Measurements from ENCODE around the gene PSME1. TPM values are rescaled to one million over a fixed set of nuclear protein-coding genes. Genes with fewer than 3 reads are reported as not detected.

PSME1 gene
- total RNA-seq, 1 experiment from 2014 or later = 76.8 TPM

DNA sequence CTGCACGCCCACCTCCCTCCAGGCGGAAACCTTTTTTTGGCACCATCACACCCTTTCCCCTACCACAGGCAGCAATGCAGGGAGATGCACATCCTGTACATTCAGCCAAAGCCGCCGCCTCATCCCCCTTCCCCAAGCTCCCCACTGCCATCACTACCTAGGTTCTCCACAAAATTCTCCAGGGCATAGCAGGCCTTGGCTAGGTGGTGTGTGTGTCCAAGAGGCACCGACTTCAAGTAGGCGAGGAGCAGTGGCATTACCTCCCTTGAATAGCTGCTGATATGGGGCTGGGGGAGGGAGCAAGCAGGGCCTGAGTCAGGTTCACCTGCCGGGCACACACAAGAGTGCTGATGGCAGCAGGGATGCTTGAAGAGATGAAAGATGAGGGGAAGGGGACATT is 49.0 kb downstream of the PSME1 start:
- Mint-ChIP-seq H3K9me3 (no peaks in the 10 kb centered on the region), H3K36me3 (peaks cover 37% of the 10 kb centered on the region), H3K4me1 (peaks cover 16% of the 10 kb centered on the region), H3K4me3 (no peak overlapping the region), H3K27me3 (ENCODE audit: low read depth) (no peaks in the 10 kb centered on the region), H3K27ac (no peak overlapping the region)
- ATAC-seq (no peak), DNase-seq (ENCODE audit: low spot score) (no peak)
- ChIA-PET CTCF (interaction anchor here (1.2 kb wide), 1 partner anchor 31 kb away, joined by 3 read pairs; the partner anchor contains the start of gene MDP1), POLR2A (no interaction called here)
- TF ChIP-seq, protein P1, sequence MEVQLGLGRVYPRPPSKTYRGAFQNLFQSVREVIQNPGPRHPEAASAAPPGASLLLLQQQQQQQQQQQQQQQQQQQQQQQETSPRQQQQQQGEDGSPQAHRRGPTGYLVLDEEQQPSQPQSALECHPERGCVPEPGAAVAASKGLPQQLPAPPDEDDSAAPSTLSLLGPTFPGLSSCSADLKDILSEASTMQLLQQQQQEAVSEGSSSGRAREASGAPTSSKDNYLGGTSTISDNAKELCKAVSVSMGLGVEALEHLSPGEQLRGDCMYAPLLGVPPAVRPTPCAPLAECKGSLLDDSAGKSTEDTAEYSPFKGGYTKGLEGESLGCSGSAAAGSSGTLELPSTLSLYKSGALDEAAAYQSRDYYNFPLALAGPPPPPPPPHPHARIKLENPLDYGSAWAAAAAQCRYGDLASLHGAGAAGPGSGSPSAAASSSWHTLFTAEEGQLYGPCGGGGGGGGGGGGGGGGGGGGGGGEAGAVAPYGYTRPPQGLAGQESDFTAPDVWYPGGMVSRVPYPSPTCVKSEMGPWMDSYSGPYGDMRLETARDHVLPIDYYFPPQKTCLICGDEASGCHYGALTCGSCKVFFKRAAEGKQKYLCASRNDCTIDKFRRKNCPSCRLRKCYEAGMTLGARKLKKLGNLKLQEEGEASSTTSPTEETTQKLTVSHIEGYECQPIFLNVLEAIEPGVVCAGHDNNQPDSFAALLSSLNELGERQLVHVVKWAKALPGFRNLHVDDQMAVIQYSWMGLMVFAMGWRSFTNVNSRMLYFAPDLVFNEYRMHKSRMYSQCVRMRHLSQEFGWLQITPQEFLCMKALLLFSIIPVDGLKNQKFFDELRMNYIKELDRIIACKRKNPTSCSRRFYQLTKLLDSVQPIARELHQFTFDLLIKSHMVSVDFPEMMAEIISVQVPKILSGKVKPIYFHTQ (CRISPR knock-in tag; IDR thresholded peaks at IDR 0.05) = no peak
- no peak for TF ChIP-seq TCF7 (CRISPR knock-in tag; IDR thresholded peaks at IDR 0.05; ENCODE audit: low read depth)
- no peak for TF ChIP-seq RELA (CRISPR knock-in tag; IDR thresholded peaks at IDR 0.05; ENCODE audit: borderline replicate concordance)
- TF ChIP-seq CREB1 (CRISPR knock-in tag; IDR thresholded peaks at IDR 0.05) = no peak
- TF ChIP-seq, protein P2, sequence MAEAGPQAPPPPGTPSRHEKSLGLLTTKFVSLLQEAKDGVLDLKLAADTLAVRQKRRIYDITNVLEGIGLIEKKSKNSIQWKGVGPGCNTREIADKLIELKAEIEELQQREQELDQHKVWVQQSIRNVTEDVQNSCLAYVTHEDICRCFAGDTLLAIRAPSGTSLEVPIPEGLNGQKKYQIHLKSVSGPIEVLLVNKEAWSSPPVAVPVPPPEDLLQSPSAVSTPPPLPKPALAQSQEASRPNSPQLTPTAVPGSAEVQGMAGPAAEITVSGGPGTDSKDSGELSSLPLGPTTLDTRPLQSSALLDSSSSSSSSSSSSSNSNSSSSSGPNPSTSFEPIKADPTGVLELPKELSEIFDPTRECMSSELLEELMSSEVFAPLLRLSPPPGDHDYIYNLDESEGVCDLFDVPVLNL (CRISPR knock-in tag; IDR thresholded peaks at IDR 0.05; ENCODE audit: borderline replicate concordance, low read depth) = no peak
- no peak for TF ChIP-seq SMAD3 (CRISPR knock-in tag; IDR thresholded peaks at IDR 0.05; ENCODE audit: borderline replicate concordance)
- TF ChIP-seq, protein P3, sequence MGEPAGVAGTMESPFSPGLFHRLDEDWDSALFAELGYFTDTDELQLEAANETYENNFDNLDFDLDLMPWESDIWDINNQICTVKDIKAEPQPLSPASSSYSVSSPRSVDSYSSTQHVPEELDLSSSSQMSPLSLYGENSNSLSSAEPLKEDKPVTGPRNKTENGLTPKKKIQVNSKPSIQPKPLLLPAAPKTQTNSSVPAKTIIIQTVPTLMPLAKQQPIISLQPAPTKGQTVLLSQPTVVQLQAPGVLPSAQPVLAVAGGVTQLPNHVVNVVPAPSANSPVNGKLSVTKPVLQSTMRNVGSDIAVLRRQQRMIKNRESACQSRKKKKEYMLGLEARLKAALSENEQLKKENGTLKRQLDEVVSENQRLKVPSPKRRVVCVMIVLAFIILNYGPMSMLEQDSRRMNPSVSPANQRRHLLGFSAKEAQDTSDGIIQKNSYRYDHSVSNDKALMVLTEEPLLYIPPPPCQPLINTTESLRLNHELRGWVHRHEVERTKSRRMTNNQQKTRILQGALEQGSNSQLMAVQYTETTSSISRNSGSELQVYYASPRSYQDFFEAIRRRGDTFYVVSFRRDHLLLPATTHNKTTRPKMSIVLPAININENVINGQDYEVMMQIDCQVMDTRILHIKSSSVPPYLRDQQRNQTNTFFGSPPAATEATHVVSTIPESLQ (CRISPR knock-in tag; IDR thresholded peaks at IDR 0.05) = no peak
- no peak for TF ChIP-seq RORB (CRISPR knock-in tag; IDR thresholded peaks at IDR 0.05)
- no peak for TF ChIP-seq OVOL2 (CRISPR knock-in tag; IDR thresholded peaks at IDR 0.05; ENCODE audit: borderline replicate concordance)
- TF ChIP-seq ZNF317 (CRISPR knock-in tag; IDR thresholded peaks at IDR 0.05; ENCODE audit: borderline replicate concordance, low read depth) = no peak
- TF ChIP-seq, protein P4, sequence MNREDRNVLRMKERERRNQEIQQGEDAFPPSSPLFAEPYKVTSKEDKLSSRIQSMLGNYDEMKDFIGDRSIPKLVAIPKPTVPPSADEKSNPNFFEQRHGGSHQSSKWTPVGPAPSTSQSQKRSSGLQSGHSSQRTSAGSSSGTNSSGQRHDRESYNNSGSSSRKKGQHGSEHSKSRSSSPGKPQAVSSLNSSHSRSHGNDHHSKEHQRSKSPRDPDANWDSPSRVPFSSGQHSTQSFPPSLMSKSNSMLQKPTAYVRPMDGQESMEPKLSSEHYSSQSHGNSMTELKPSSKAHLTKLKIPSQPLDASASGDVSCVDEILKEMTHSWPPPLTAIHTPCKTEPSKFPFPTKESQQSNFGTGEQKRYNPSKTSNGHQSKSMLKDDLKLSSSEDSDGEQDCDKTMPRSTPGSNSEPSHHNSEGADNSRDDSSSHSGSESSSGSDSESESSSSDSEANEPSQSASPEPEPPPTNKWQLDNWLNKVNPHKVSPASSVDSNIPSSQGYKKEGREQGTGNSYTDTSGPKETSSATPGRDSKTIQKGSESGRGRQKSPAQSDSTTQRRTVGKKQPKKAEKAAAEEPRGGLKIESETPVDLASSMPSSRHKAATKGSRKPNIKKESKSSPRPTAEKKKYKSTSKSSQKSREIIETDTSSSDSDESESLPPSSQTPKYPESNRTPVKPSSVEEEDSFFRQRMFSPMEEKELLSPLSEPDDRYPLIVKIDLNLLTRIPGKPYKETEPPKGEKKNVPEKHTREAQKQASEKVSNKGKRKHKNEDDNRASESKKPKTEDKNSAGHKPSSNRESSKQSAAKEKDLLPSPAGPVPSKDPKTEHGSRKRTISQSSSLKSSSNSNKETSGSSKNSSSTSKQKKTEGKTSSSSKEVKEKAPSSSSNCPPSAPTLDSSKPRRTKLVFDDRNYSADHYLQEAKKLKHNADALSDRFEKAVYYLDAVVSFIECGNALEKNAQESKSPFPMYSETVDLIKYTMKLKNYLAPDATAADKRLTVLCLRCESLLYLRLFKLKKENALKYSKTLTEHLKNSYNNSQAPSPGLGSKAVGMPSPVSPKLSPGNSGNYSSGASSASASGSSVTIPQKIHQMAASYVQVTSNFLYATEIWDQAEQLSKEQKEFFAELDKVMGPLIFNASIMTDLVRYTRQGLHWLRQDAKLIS (CRISPR knock-in tag; IDR thresholded peaks at IDR 0.05; ENCODE audit: borderline replicate concordance) = no peak
- TF ChIP-seq ELF4 (CRISPR knock-in tag; IDR thresholded peaks at IDR 0.05; ENCODE audit: low read depth) = no peak
- TF ChIP-seq, protein P5, sequence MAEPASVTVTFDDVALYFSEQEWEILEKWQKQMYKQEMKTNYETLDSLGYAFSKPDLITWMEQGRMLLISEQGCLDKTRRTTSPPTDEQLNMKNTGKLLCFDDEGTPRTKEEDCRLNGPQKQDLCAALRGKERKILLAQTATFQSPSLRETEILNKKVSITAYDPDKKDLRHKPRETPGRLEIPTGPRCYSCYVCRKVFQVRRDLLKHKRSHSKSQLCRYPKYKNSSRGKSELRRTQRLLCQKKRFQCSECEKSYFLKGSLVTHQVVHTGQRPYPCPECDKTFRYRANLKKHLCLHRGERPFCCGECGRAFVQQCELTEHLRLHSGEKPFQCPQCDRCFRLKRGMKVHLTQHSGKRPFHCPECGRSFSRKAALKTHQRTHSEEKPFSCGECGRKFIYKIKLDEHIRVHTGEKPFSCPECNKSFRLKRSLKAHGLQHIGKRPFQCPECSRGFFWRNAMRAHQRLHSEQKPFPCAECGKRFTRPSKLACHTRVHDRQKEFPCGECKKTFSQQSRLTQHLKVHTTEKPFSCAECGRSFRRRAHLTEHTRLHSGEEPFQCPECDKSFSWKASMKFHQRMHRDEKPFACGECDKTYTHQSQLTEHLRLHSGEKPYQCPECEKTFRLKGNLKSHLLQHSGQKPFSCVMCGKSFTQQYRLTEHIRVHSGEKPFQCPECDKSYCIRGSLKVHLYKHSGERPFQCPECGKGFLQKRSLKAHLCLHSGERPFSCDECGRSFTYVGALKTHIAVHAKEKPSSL (CRISPR knock-in tag; conservative IDR thresholded peaks at IDR 0.05) = no peak
- TF ChIP-seq HMGA2 (CRISPR knock-in tag; IDR thresholded peaks at IDR 0.05) = no peak
- TF ChIP-seq ZNF671 (CRISPR knock-in tag; IDR thresholded peaks at IDR 0.05) = no peak
- no peak for TF ChIP-seq CREM (CRISPR knock-in tag; IDR thresholded peaks at IDR 0.05)
- TF ChIP-seq, protein P6, sequence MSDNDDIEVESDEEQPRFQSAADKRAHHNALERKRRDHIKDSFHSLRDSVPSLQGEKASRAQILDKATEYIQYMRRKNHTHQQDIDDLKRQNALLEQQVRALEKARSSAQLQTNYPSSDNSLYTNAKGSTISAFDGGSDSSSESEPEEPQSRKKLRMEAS (CRISPR knock-in tag; IDR thresholded peaks at IDR 0.05) = no peak

Data from WTC11 (cell line).